ENCODE data around the gene NOTUM.

The NOTUM gene

GRCh38 chr17:82008258-82008940 lies 47.4 kb upstream of the NOTUM start:
- no peak overlapping the region for H3K9ac ChIP-seq (ENCODE audit: low read depth, low read length)
- TF ChIP-seq, protein P1, sequence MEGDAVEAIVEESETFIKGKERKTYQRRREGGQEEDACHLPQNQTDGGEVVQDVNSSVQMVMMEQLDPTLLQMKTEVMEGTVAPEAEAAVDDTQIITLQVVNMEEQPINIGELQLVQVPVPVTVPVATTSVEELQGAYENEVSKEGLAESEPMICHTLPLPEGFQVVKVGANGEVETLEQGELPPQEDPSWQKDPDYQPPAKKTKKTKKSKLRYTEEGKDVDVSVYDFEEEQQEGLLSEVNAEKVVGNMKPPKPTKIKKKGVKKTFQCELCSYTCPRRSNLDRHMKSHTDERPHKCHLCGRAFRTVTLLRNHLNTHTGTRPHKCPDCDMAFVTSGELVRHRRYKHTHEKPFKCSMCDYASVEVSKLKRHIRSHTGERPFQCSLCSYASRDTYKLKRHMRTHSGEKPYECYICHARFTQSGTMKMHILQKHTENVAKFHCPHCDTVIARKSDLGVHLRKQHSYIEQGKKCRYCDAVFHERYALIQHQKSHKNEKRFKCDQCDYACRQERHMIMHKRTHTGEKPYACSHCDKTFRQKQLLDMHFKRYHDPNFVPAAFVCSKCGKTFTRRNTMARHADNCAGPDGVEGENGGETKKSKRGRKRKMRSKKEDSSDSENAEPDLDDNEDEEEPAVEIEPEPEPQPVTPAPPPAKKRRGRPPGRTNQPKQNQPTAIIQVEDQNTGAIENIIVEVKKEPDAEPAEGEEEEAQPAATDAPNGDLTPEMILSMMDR (IDR thresholded peaks at IDR 0.05; ENCODE audit: borderline replicate concordance, extremely low read depth, low read length, poor library complexity, severe bottlenecking): no peak
- no peak for TF ChIP-seq EZH2 (IDR thresholded peaks at IDR 0.05; ENCODE audit: borderline replicate concordance, low read depth, low read length, severe bottlenecking)
- H4K20me1 ChIP-seq (ENCODE audit: insufficient read depth, low read length): 0 out of 2 replicates have a peak, but pooled peaks cover 4% of the 10 kb centered on the region
- no peaks in the 10 kb centered on the region for H3K27me3 ChIP-seq (ENCODE audit: insufficient read depth, low read length, poor library complexity)
- no peak overlapping the region for H3K4me2 ChIP-seq (ENCODE audit: insufficient read depth, low read length)
- H3K4me1 ChIP-seq (ENCODE audit: insufficient read depth, low read length): no peaks in the 10 kb centered on the region
- no peaks in the 10 kb centered on the region for H3K9me3 ChIP-seq (ENCODE audit: insufficient read depth, low read length, severe bottlenecking)
- no peak overlapping the region for H3K4me3 ChIP-seq (ENCODE audit: low read depth in 1 of 2, low read length in 2 of 2)
- no peak for ATAC-seq (ENCODE audit: insufficient read depth, low read depth)
- no peak for DNase-seq
- no peak overlapping the region for H3K27ac ChIP-seq (ENCODE audit: low read length)
- H3K79me2 ChIP-seq (ENCODE audit: insufficient read depth, low read length): no peaks in the 10 kb centered on the region
- no peak overlapping the region for H2AFZ ChIP-seq (ENCODE audit: low read depth, low read length)
- H3K36me3 ChIP-seq (ENCODE audit: insufficient read depth, low read length): no peaks in the 10 kb centered on the region

GRCh38 chr17:82007495-82008257 lies 46.7 kb upstream of the NOTUM start:
- H3K4me2 ChIP-seq (ENCODE audit: insufficient read depth, low read length): no peak overlapping the region
- no peaks in the 10 kb centered on the region for H3K79me2 ChIP-seq (ENCODE audit: insufficient read depth, low read length)
- no peak overlapping the region for H3K27ac ChIP-seq (ENCODE audit: low read length)
- H3K36me3 ChIP-seq (ENCODE audit: insufficient read depth, low read length): no peaks in the 10 kb centered on the region
- no peaks in the 10 kb centered on the region for H3K27me3 ChIP-seq (ENCODE audit: insufficient read depth, low read length, poor library complexity)
- no peaks in the 10 kb centered on the region for H3K4me1 ChIP-seq (ENCODE audit: insufficient read depth, low read length)
- no peak overlapping the region for H2AFZ ChIP-seq (ENCODE audit: low read depth, low read length)
- H4K20me1 ChIP-seq (ENCODE audit: insufficient read depth, low read length): 0 out of 2 replicates have a peak, but pooled peaks cover 4% of the 10 kb centered on the region
- TF ChIP-seq, protein P1 (IDR thresholded peaks at IDR 0.05; ENCODE audit: borderline replicate concordance, extremely low read depth, low read length, poor library complexity, severe bottlenecking): no peak
- TF ChIP-seq EZH2 (IDR thresholded peaks at IDR 0.05; ENCODE audit: borderline replicate concordance, low read depth, low read length, severe bottlenecking): no peak
- H3K9ac ChIP-seq (ENCODE audit: low read depth, low read length): no peak overlapping the region
- no peak overlapping the region for H3K4me3 ChIP-seq (ENCODE audit: low read depth in 1 of 2, low read length in 2 of 2)
- H3K9me3 ChIP-seq (ENCODE audit: insufficient read depth, low read length, severe bottlenecking): no peaks in the 10 kb centered on the region
- ATAC-seq (ENCODE audit: insufficient read depth, low read depth): no peak
- DNase-seq: no peak

DNA sequence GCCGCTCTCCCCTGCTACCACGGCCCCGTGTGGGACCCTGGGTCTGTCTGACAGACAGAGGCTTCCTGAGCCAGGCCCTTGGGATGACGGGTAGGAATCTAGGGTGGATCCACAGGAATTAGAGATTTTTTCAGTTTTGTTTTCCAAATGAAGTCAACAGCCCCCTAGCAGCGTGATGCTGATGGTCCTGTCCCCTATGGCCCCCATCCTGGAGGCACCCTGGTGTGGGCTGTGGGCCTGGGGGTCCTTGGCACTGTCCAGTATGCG lies 46.2 kb upstream of the NOTUM start:
- Histone ChIP-seq H4K20me1 (ENCODE audit: insufficient read depth, low read length) (0 out of 2 replicates have a peak, but pooled peaks cover 4% of the 10 kb centered on the region), H2AFZ (ENCODE audit: low read depth, low read length) (no peak overlapping the region), H3K9me3 (ENCODE audit: insufficient read depth, low read length, severe bottlenecking) (no peaks in the 10 kb centered on the region), H3K36me3 (ENCODE audit: insufficient read depth, low read length) (no peaks in the 10 kb centered on the region), H3K27ac (ENCODE audit: low read length) (no peak overlapping the region), H3K4me3 (ENCODE audit: low read depth in 1 of 2, low read length in 2 of 2) (no peak overlapping the region), H3K9ac (ENCODE audit: low read depth, low read length) (no peak overlapping the region), H3K4me2 (ENCODE audit: insufficient read depth, low read length) (no peak overlapping the region), H3K27me3 (ENCODE audit: insufficient read depth, low read length, poor library complexity) (no peaks in the 10 kb centered on the region), H3K79me2 (ENCODE audit: insufficient read depth, low read length) (no peaks in the 10 kb centered on the region), H3K4me1 (ENCODE audit: insufficient read depth, low read length) (no peaks in the 10 kb centered on the region)
- ATAC-seq (ENCODE audit: insufficient read depth, low read depth) (no peak), DNase-seq (no peak)
- TF ChIP-seq EZH2 (IDR thresholded peaks at IDR 0.05; ENCODE audit: borderline replicate concordance, low read depth, low read length, severe bottlenecking): no peak
- TF ChIP-seq, protein P1 (IDR thresholded peaks at IDR 0.05; ENCODE audit: borderline replicate concordance, extremely low read depth, low read length, poor library complexity, severe bottlenecking): no peak

Measured in DND-41 (cell line).